ENCODE measurements around the gene LHPP.

Gene LHPP

DNA sequence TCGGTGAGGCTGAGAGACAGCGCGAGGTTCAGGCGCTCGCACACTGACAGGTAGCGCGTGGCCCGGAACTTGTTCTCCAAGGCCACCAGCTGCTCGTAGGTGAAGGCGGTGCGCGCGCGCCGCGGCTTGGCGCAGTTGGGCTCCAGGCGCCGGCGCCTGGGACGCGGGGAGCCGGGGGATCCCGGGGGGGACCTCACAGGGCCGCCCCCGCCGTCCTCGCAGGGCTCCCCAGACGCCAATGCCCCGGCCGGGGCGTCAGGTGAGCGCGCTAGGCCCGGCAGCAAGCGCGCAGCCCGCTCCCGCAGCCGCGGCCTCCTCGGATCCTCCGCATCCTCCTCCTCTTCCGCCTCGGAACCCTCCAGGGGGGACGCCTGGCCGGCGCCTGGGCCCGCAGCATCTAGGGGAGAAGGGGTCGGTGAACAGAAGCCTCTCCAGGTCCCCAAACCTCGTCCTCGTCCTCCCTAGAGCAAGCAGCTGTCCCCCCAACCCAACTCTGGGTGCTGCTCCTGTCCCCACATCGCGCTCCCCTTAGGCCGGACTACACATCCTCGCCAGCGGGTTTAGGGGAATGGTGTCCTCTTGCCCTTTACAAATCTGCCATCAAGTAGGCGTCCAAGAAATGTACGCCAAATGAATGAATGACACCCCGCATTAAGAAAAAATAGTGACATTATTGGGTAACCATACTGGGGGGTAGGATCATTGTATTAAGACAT is 13.7 kb upstream of the LHPP start:
- peak in 1 of 58 donors; percentile 10 for DNase-seq

DNA sequence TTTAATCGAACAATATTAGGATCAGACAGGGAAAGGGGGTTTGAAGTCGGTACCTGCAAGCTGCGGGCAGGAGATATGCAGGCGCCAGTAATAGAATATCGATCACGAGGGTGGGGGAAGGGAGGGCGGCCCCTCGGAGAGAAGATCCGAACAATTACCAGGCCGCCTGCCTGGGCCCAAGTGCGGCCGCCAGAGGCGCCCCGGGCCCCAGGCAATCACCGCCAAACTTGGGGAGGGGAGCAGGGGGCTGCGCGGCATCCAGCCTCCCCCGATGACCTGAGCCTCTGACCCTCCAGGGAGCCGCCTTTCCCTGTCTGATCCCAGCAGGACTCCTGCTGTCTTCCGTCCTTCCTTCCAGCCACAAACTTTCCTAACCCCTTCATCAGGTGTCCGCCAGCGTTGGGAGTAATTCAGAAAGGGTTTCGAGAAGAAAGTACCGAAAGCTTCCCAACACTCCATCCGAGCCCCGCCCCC is 12.9 kb upstream of the LHPP start:
- no peak for DNase-seq

DNA sequence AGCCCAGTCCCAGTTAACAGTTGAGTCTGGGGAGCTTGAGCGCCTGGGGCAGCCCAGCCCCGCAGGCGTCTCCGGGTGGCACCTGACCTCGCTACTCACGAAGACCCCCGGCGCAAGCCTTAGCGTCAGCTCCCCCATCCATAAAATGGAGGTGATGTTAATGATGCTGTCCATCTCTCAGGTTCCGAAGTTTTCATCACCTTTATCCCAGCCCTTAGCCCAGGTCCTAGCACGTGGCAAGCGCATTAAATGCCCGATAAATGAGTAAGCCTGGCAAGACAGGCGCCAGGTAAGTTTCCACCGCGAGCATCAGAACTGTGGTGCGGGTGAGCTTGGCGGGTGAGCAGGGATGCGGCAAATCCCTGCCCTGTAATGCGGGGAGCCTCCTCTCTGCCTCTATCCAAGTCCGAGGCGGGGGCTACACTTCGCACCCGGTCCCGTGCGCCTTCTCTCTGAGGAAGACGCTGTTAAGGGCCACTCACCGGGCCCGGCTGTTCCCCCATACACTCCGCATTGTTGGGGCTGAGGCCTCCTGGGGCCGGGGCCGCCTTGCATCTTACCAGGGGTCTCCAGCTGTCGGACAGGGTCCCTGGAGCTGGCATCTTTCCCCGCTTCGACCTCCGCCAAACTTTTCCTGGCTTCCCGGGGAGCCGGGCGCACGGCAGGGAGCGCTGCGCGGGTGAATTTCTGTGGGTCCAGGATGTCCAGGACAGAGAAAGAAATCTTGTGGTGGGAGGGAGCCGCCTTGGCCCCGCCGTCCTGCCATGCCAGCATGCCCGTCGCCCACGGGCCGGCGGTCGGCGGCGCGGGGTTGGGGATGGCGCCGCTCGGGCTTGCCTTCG is 12.2 kb upstream of the LHPP start:
- no peak for DNase-seq

GRCh38 chr10:124450012-124450782 is 11.4 kb upstream of the LHPP start, which contains the start of gene NKX1-2:
Gene NKX1-2 (minus strand): TSS chr10:124450035. CDS start chr10:124449943, 92 bp downstream.
- DNase-seq: peak in 35 of 58 donors; percentile 7 to 52 (median 27)

- no peak for DNase-seq
Measured at GRCh38 chr10:124450783-124451057, 10.9 kb upstream of the LHPP start.

DNA sequence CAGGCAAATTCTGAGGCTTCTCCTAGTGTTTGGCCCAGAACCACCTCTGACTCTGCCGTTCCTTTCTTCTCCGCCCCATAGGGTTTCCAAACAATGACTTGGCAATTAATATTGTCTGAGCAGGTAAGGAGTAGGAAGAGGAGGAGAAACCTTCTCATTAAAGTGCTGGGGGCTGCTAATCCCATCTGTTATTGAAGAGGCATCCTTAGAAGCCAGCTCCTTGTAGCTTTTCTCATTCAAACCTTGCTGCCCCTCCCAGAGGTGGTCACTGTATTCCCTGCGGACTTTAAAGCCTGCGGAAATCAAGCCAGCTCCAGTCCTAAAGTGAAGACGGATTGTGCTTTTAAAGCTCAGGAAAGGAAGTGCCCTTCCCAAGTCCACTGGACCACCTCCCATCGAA is 10.3 kb upstream of the LHPP start:
- DNase-seq: no peak

GRCh38 chr10:124453960-124454610 is 7.5 kb upstream of the LHPP start:
- DNase-seq: no peak

DNA sequence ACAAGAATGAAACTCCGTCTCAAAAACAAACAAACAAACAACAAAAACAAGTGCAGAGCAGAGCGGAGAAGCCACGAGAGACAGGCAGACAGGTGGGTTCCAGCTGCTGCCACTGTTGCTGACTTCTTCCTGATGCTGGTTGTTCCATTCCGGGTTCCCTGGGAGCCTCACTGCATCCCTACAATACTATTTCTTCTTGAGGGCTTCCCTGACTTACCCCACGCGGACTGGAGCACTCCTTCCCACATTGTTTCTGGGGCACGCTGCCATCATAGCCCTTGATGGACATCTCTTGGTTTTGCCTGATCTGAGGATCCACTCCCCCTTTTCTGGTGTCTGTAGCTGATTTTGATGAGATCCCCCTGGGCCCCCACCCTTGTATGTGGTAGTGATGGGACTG is 6.2 kb upstream of the LHPP start:
- no peak for DNase-seq

GRCh38 chr10:124458473-124458872 is 3.1 kb upstream of the LHPP start:
- no peak for DNase-seq

GRCh38 chr10:124458889-124459288 is 2.7 kb upstream of the LHPP start:
- DNase-seq: no peak

GRCh38 chr10:124459395-124459794 is 2.2 kb upstream of the LHPP start:
- no peak for DNase-seq

DNA sequence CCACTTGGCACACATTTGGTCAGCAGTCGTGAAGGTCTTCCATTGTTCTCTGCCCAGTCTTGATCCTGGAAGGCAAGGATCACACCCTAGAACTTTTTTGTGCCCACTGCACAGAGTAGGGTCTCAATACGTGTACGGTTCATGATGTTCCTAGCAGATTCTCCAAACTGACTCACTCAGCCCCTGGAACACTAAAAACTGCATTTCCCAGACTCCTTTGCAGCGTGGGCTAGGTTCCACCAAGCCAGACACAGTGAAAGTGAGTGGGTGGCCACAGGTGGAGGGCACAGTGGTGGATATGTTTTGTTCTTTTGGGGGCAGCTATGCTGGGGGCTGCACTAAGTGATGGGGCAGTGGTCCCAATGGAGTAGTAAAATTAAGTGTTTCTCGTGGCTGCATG is 1.5 kb upstream of the LHPP start:
- DNase-seq: no peak

DNA sequence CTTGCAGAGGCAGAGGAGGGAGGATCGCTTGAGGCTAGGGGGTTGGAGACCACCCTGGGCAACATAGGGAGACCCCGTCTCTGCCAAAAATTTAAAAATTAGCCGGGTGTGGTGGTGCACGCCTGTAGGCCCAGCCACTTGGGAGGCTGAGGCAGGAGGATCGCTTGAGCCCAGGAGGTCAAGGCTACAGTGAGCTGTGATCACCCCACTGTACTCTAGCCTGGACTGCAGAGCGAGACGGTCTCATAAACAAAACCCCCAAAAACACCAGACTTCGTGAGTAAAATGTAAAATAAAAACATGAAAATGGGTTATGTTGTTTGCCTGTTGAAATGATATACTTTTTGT is 699 bp downstream of the LHPP start:
- no peak for DNase-seq

- no peak for DNase-seq
Measured at GRCh38 chr10:124464028-124464965, 2.7 kb downstream of the LHPP start.

- DNase-seq: no peak
Measured at GRCh38 chr10:124465003-124465776, 3.6 kb downstream of the LHPP start.

DNA sequence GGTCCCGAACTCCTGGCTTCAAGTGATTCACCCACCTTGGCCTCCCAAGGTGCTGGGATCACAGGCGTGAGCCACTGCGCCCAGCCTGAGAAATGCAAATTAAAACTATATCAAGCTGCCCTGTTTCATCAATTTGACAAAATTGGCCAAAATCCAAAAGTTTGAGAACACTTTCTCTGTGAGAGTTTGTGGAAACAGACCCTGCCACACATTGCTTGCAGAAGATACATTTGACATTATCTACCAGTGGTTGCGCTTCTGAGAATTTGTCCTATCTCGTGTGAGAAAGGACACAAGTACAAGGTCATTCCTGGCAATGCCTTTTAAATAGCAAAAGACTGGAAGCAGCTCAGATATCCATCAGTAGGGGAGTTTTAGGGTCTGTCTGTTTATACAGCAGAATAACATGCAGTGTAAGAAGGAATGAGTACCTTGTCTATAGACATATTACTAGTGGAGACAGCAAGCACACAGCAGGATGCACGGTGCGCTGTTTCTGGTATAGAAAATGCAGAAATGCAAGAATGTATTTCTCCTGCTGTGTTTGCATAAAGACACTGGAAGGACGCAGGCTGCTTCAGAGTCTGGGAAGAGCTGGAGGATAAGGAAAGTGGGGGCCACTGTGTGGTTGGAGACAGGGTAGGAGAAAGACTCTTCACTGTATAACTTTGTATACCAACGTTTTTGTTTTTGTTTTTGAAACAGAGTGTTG is 4.3 kb downstream of the LHPP start:
- no peak for DNase-seq

GRCh38 chr10:124467165-124467564 is 5.5 kb downstream of the LHPP start:
- no peak for DNase-seq

DNA sequence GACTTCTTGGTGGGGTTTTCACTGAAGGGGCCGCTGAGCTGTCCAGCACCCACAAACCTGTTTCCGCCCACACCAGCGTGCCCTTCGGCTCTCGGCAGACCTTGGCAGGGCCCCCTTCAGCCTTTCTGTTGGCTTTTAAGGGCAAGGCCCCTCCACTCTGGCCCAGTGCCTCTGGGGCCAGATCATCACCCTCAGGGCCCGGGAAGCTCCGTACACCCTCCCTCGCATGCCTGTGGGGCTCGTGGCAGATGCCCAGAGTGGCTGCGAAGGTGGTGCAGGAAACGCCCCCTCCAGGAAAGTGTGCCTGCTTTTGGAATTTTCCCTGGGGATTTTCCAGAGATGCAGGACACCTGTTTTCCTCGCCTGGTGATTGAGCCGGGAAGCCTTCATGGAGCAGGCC is 7.0 kb downstream of the LHPP start:
- DNase-seq: no peak

GRCh38 chr10:124469956-124470484 is 8.4 kb downstream of the LHPP start:
- no peak for DNase-seq

Data from anterior cingulate cortex (tissue), 58 donors.